Measurements from ENCODE around the gene PLB1. TPM values are rescaled to one million over a fixed set of nuclear protein-coding genes. Genes with fewer than 3 reads are reported as not detected.

The PLB1 gene
- total RNA-seq, 4 donors from 2014 or later = 3.0 to 14.5 (median 10.5) TPM

- H3K36me3 ChIP-seq = no peaks in the 10 kb centered on the region
- no peaks in the 10 kb centered on the region for H3K9me3 ChIP-seq
- no peak overlapping the region for H3K27ac ChIP-seq
- no peaks in the 10 kb centered on the region for H3K27me3 ChIP-seq
- H3K4me3 ChIP-seq = no peak overlapping the region
- peaks cover 6 to 46% (median 16%) of the 10 kb centered on the region in 3 donors for H3K4me1 ChIP-seq
- 79 to 82% methylated on average over 3 to 4 of the region's 9 CpGs for WGBS, 2 donors (ENCODE audit: low coverage in 1 of 2)
- ATAC-seq = no peak
- no peak for TF ChIP-seq POLR2AphosphoS5 (IDR thresholded peaks at IDR 0.05)
- TF ChIP-seq EP300 (IDR thresholded peaks at IDR 0.05) = no peak
- TF ChIP-seq POLR2A (IDR thresholded peaks at IDR 0.05) = no peak
- no peak for TF ChIP-seq CTCF (IDR thresholded peaks at IDR 0.05)
These were observed 96.0 kb downstream of the PLB1 start for GRCh38 chr2:28591711-28592335.

- WGBS, 2 donors (ENCODE audit: low coverage in 1 of 2) = 93 to 98% methylated on average over 2 to 3 of the region's 3 CpGs
- H3K27me3 ChIP-seq = no peaks in the 10 kb centered on the region
- H3K27ac ChIP-seq = no peak overlapping the region
- peaks cover 6 to 50% (median 15%) of the 10 kb centered on the region in 3 donors for H3K4me1 ChIP-seq
- TF ChIP-seq EP300 (IDR thresholded peaks at IDR 0.05) = no peak
- no peak for TF ChIP-seq CTCF (IDR thresholded peaks at IDR 0.05)
- no peak for TF ChIP-seq POLR2AphosphoS5 (IDR thresholded peaks at IDR 0.05)
- TF ChIP-seq POLR2A (IDR thresholded peaks at IDR 0.05) = no peak
- H3K36me3 ChIP-seq = no peaks in the 10 kb centered on the region
- no peak overlapping the region for H3K4me3 ChIP-seq
- ATAC-seq = no peak
- no peaks in the 10 kb centered on the region for H3K9me3 ChIP-seq
These were observed 96.6 kb downstream of the PLB1 start for GRCh38 chr2:28592481-28592880.

GRCh38 chr2:28593160-28593755 is 97.4 kb downstream of the PLB1 start:
- 50 to 58% methylated on average over 5 to 6 of the region's 11 CpGs for WGBS, 2 donors (ENCODE audit: low coverage in 1 of 2)
- H3K27me3 ChIP-seq = no peaks in the 10 kb centered on the region
- no peak overlapping the region for H3K4me3 ChIP-seq
- H3K36me3 ChIP-seq = no peaks in the 10 kb centered on the region
- peaks cover 6 to 52% (median 13%) of the 10 kb centered on the region in 3 donors for H3K4me1 ChIP-seq
- H3K9me3 ChIP-seq = no peaks in the 10 kb centered on the region
- H3K27ac ChIP-seq = peak overlapping the region in 2 of 4 donors; percentile 90 to 94
- no peak for ATAC-seq
- TF ChIP-seq POLR2A (IDR thresholded peaks at IDR 0.05) (no peak), EP300 (IDR thresholded peaks at IDR 0.05) (no peak), CTCF (IDR thresholded peaks at IDR 0.05) (no peak), POLR2AphosphoS5 (IDR thresholded peaks at IDR 0.05) (no peak)

DNA sequence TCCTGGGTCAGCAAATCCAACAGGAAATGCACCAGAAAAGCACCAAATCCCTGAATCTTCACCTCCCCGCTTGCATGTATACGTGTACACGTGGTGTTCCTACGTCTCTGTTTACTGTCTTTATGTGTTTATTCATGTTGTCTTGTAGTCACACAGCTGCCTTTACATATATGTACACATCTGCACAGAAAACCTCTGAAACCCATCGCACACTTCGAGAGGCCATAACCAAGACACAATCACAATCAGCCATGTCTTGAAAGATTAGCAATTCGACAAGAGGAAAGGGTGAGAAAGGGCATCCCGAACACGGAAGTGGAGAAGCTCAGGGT is 98.1 kb downstream of the PLB1 start:
- H3K4me3 ChIP-seq = peak overlapping the region in 1 of 2 donors; percentile 13
- H3K27ac ChIP-seq = peak overlapping the region; percentile 90 to 94 (median 90)
- no peak for ATAC-seq
- H3K9me3 ChIP-seq = no peaks in the 10 kb centered on the region
- H3K4me1 ChIP-seq = peaks cover 6 to 57% (median 15%) of the 10 kb centered on the region in 3 donors
- no peak for TF ChIP-seq EP300 (IDR thresholded peaks at IDR 0.05)
- no peak for TF ChIP-seq POLR2AphosphoS5 (IDR thresholded peaks at IDR 0.05)
- TF ChIP-seq POLR2A (IDR thresholded peaks at IDR 0.05) = no peak
- TF ChIP-seq CTCF (IDR thresholded peaks at IDR 0.05) = no peak
- H3K27me3 ChIP-seq = no peaks in the 10 kb centered on the region
- 53 to 54% methylated on average over 4 to 9 of the region's 9 CpGs for WGBS, 2 donors (ENCODE audit: low coverage in 1 of 2)
- H3K36me3 ChIP-seq = no peaks in the 10 kb centered on the region
